Testis (tissue), 2 donors: ENCODE data around the gene CACNA2D3.

Experiments used
- POLR2A ChIP-seq: fragments of 450-650 bp; IDR thresholded peaks from one replicate; pipeline ENCODE4 v1.6.1; 2017; ENCODE audit warnings: antibody characterized with exemption, mild to moderate bottlenecking, moderate library complexity
- TF ChIP-seq, protein P1 (sequence below), 3 experiments: fragments of 450-650 bp in 2 of 3; fragments of 200-600 bp in 1 of 3; sonication (generic) in 1 of 3; IDR thresholded peaks; one replicate each; pipeline ENCODE4 v1.5.1; 2016 to 2019; ENCODE audit warnings: antibody characterized with exemption in 3 of 3, mild to moderate bottlenecking in 2 of 3, moderate library complexity in 1 of 3

- TF ChIP-seq, protein P1, sequence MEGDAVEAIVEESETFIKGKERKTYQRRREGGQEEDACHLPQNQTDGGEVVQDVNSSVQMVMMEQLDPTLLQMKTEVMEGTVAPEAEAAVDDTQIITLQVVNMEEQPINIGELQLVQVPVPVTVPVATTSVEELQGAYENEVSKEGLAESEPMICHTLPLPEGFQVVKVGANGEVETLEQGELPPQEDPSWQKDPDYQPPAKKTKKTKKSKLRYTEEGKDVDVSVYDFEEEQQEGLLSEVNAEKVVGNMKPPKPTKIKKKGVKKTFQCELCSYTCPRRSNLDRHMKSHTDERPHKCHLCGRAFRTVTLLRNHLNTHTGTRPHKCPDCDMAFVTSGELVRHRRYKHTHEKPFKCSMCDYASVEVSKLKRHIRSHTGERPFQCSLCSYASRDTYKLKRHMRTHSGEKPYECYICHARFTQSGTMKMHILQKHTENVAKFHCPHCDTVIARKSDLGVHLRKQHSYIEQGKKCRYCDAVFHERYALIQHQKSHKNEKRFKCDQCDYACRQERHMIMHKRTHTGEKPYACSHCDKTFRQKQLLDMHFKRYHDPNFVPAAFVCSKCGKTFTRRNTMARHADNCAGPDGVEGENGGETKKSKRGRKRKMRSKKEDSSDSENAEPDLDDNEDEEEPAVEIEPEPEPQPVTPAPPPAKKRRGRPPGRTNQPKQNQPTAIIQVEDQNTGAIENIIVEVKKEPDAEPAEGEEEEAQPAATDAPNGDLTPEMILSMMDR (IDR thresholded peaks at IDR 0.05), result no peak
- no peak for TF ChIP-seq POLR2A
Measured at GRCh38 chr3:54634122-54634469, 511.7 kb downstream of the CACNA2D3 start.
